B cell (primary cell): Measurements from ENCODE around the gene MRPS18C. TPM values are rescaled to one million over a fixed set of nuclear protein-coding genes. Genes with fewer than 3 reads are reported as not detected.

ENCODE experiments used
- ATAC-seq: fragments of 200-7000 bp; cut with Tn5 transposase; one replicate; pipeline ENCODE4 v1.10.0; 2021; ENCODE audit warnings: low read depth, mild to moderate bottlenecking, moderate number of reproducible peaks, moderate library complexity
- CTCF ChIA-PET: fragments of 350-600 bp; sonication (Branson Sonifier 250); formaldehyde crosslinking; loops from one replicate; lab custom pipeline; 2021; ENCODE audit warnings: antibody characterized with exemption, inconsistent platforms; lab: Charles Lee
- POLR2A ChIA-PET: fragments of 350-600 bp; sonication (Branson Sonifier 250); formaldehyde crosslinking; loops from one replicate; lab custom pipeline; 2021; ENCODE audit warnings: antibody characterized with exemption; lab: Charles Lee
- DNase-seq: peaks from one replicate; pipeline ENCODE4 v3.0.0; 2013
- H2AFZ ChIP-seq: 2 replicates; pipeline ENCODE4 v1.6.1; 2012; ENCODE audit warnings: mild to moderate bottlenecking, low read depth, low read length; ENCODE audit not compliant: insufficient read depth, poor library complexity, severe bottlenecking
- H3K27ac ChIP-seq, 2 donors: 1 replicate in 1 of 2; 2 replicates in 1 of 2; pipeline ENCODE4 v1.5.1; 2012 to 2013; ENCODE audit warnings: low read length in 2 of 2, mild to moderate bottlenecking in 2 of 2, moderate library complexity in 1 of 2
- H3K27me3 ChIP-seq, 4 experiments: fragments of 200-600 bp in 1 of 4; sonication (generic) in 1 of 4; replicated peaks in 1 of 4; 1 replicate in 2 of 4; 2 replicates in 2 of 4; pipeline versions ENCODE4 v1.6.1 to v1.7.0; 2013 to 2016; ENCODE audit warnings: low read length in 3 of 4, mild to moderate bottlenecking in 2 of 4, mixed read lengths in 1 of 4, moderate library complexity in 1 of 4; ENCODE audit not compliant: insufficient read depth in 4 of 4, control insufficient read depth in 3 of 4; ENCODE audit errors: control extremely low read depth in 1 of 4
- H3K36me3 ChIP-seq, 2 experiments: replicated peaks in 1 of 2; 1 replicate in 1 of 2; 2 replicates in 1 of 2; pipeline versions ENCODE4 v1.6.1 to v1.7.1; 2013; ENCODE audit warnings: low read length in 1 of 2; ENCODE audit not compliant: insufficient read depth in 2 of 2, control insufficient read depth in 1 of 2; ENCODE audit errors: control extremely low read depth in 1 of 2, extremely low read depth in 1 of 2
- H3K4me1 ChIP-seq, 2 donors: fragments of 200-600 bp in 1 of 2; sonication (generic) in 1 of 2; 1 replicate in 1 of 2; 2 replicates in 1 of 2; pipeline versions ENCODE4 v1.5.1 to v1.6.1; 2013 to 2017; ENCODE audit warnings: low read length in 2 of 2; ENCODE audit not compliant: control insufficient read depth in 2 of 2, insufficient read depth in 2 of 2
- H3K4me2 ChIP-seq: replicated peaks from 2 replicates; pipeline ENCODE3; 2012; ENCODE audit warnings: mild to moderate bottlenecking, low read depth, low read length; ENCODE audit not compliant: poor library complexity, severe bottlenecking
- H3K4me3 ChIP-seq, 5 experiments: fragments of 200-600 bp in 1 of 5; sonication (generic) in 1 of 5; 1 replicate in 3 of 5; 2 replicates in 2 of 5; pipeline versions ENCODE4 v1.5.1 to v1.7.0; 2011 to 2016; ENCODE audit warnings: low read length in 4 of 5, mild to moderate bottlenecking in 4 of 5, low read depth in 2 of 5, control low read depth in 1 of 5, moderate library complexity in 1 of 5; ENCODE audit not compliant: insufficient read depth in 1 of 5; ENCODE audit errors: control extremely low read depth in 1 of 5, extremely low read depth in 1 of 5
- H3K79me2 ChIP-seq: fragments of 200-600 bp; sonication (generic); one replicate; pipeline ENCODE4 v1.6.0; 2016; ENCODE audit warnings: low read length; ENCODE audit not compliant: control insufficient read depth, insufficient read depth
- H3K9ac ChIP-seq: fragments of 200-600 bp; sonication (generic); 2 replicates; pipeline ENCODE4 v1.6.1; 2017; ENCODE audit warnings: mild to moderate bottlenecking, low read length, moderate library complexity
- H3K9me3 ChIP-seq, 3 donors: one replicate each; pipeline versions ENCODE4 v1.6.1 to v1.7.1; 2013; ENCODE audit warnings: low read length in 2 of 3; ENCODE audit not compliant: control insufficient read depth in 2 of 3, insufficient read depth in 1 of 3; ENCODE audit errors: control extremely low read depth in 1 of 3
- H4K20me1 ChIP-seq: 2 replicates; pipeline ENCODE4 v1.6.0; 2012; ENCODE audit warnings: mild to moderate bottlenecking, low read length; ENCODE audit not compliant: insufficient read depth, control insufficient read depth, poor library complexity, severe bottlenecking
- H3K27ac Mint-ChIP-seq: one replicate; pipeline ENCODE4 v1.8.0; 2021; ENCODE audit warnings: mixed read lengths
- H3K27me3 Mint-ChIP-seq: one replicate; pipeline ENCODE4 v1.8.0; 2021; ENCODE audit warnings: mixed read lengths
- H3K4me1 Mint-ChIP-seq: one replicate; pipeline ENCODE4 v1.8.0; 2021; ENCODE audit warnings: mixed read lengths
- H3K4me3 Mint-ChIP-seq: one replicate; pipeline ENCODE4 v1.8.0; 2021; ENCODE audit warnings: mixed read lengths
- H3K9me3 Mint-ChIP-seq: one replicate; pipeline ENCODE4 v1.8.0; 2022; ENCODE audit warnings: mixed read lengths; ENCODE audit not compliant: insufficient read depth
- CTCF ChIP-seq: fragments of 200-600 bp; IDR thresholded peaks from one replicate; pipeline ENCODE4 v1.8.0; 2022; ENCODE audit warnings: antibody characterized with exemption, mild to moderate bottlenecking
- EZH2 ChIP-seq: IDR thresholded peaks from 2 replicates; pipeline ENCODE4 v1.6.1; 2012; ENCODE audit warnings: borderline replicate concordance, low read depth, mild to moderate bottlenecking, moderate library complexity, low read length; ENCODE audit not compliant: insufficient read depth, poor library complexity, severe bottlenecking
- WGBS: methylation state at CpG from one replicate; pipeline ENCODE4 v1.1.5; 2013; ENCODE audit warnings: missing lambda C conversion rate; ENCODE audit not compliant: insufficient coverage; 5-methylcytosine and 5-hydroxymethylcytosine counted together
- intact Hi-C: fragments of 100-400 bp; cut with micrococcal nuclease; formaldehyde crosslinking; loops from one replicate; pipeline ENCODE4 v1.10.0; 2022
- polyA plus RNA-seq: library from polyadenylated mRNA; depleted of rRNA; stranded (reverse); fragments of >200 nt; gene quantifications from 2 replicates; pipeline ENCODE4 v1.2.3, GENCODE V29; 2012
- total RNA-seq, 2 donors: library from RNA; stranded (reverse); fragments of 120-200 nt in 1 of 2; gene quantifications; 1 replicate in 1 of 2; 2 replicates in 1 of 2; pipeline versions ENCODE4 v1.2.3 to v1.2.4, GENCODE V29; 2013 to 2022

MRPS18C gene
- total and polyA plus RNA-seq, 2 donors (not counting 1 experiment from before 2014, with no cell fraction given), result 14.0 to 44.0 TPM

GRCh38 chr4:83417566-83417965, 38.3 kb upstream of the MRPS18C start:
- no peak for DNase-seq
- H4K20me1 ChIP-seq, result no peaks in the 10 kb centered on the region
- no peak overlapping the region for H3K4me3 ChIP-seq
- no peak overlapping the region for H3K27ac ChIP-seq
- CTCF ChIA-PET, result no interaction called here
- no peaks in the 10 kb centered on the region for H3K27me3 Mint-ChIP-seq
- H3K4me1 ChIP-seq, result no peaks in the 10 kb centered on the region
- H3K4me1 Mint-ChIP-seq, result no peaks in the 10 kb centered on the region
- TF ChIP-seq EZH2 (no peak), CTCF (no peak)
- no peak overlapping the region for H3K27ac Mint-ChIP-seq
- H3K9me3 Mint-ChIP-seq, result no peaks in the 10 kb centered on the region
- no peaks in the 10 kb centered on the region for H3K79me2 ChIP-seq
- H2AFZ ChIP-seq, result no peak overlapping the region
- intact Hi-C loops, result no loop called here
- H3K36me3 ChIP-seq, result peaks cover 8 to 67% of the 10 kb centered on the region in 2 experiments
- no peak overlapping the region for H3K4me2 ChIP-seq
- no peak overlapping the region for H3K4me3 Mint-ChIP-seq
- H3K27me3 ChIP-seq, result no peaks in the 10 kb centered on the region
- H3K9ac ChIP-seq, result no peak overlapping the region
- whole genome bisulfite sequencing, result no CpG with 5 or more reads among the region's 4 CpGs
- no peaks in the 10 kb centered on the region for H3K9me3 ChIP-seq
- no peak for ATAC-seq
- POLR2A ChIA-PET, result no interaction called here

- no peak overlapping the region for H3K4me3 ChIP-seq
- H3K4me2 ChIP-seq, result no peak overlapping the region
- H3K27ac Mint-ChIP-seq, result no peak overlapping the region
- no peaks in the 10 kb centered on the region for H3K79me2 ChIP-seq
- H3K27ac ChIP-seq, result no peak overlapping the region
- ATAC-seq, result no peak
- H3K27me3 ChIP-seq, result no peaks in the 10 kb centered on the region
- intact Hi-C loops, result no loop called here
- no peaks in the 10 kb centered on the region for H3K9me3 ChIP-seq
- no peak overlapping the region for H2AFZ ChIP-seq
- H4K20me1 ChIP-seq, result no peaks in the 10 kb centered on the region
- H3K4me1 ChIP-seq, result no peaks in the 10 kb centered on the region
- no peak overlapping the region for H3K9ac ChIP-seq
- TF ChIP-seq CTCF (no peak), EZH2 (no peak)
- H3K4me1 Mint-ChIP-seq, result no peaks in the 10 kb centered on the region
- no peaks in the 10 kb centered on the region for H3K27me3 Mint-ChIP-seq
- peaks cover 8 to 67% of the 10 kb centered on the region in 2 experiments for H3K36me3 ChIP-seq
- CTCF ChIA-PET, result interaction anchor here (1.1 to 1.3 kb wide), 2 partner anchors 9 to 11 kb away, joined by 3 read pairs; no protein-coding TSS in a partner anchor
- H3K4me3 Mint-ChIP-seq, result no peak overlapping the region
- H3K9me3 Mint-ChIP-seq, result no peaks in the 10 kb centered on the region
- POLR2A ChIA-PET, result no interaction called here
- no peak for DNase-seq
Measured at GRCh38 chr4:83418211-83418610, 37.6 kb upstream of the MRPS18C start.
